ENCODE results near the gene PRXL2B. TPM values are rescaled to one million over a fixed set of nuclear protein-coding genes. Genes with fewer than 3 reads are reported as not detected.

PRXL2B gene
- total RNA-seq, 1 experiment from 2014 or later = 31.0 TPM

GRCh38 chr1:2595812-2596529 is 9.4 kb downstream of the PRXL2B start:
- no peak for TF ChIP-seq CTCF (IDR thresholded peaks at IDR 0.05; ENCODE audit: unreplicated experiment)
- Mint-ChIP-seq H3K4me3 (ENCODE audit: low read depth, unreplicated experiment) (no peak overlapping the region), H3K27me3 (ENCODE audit: unreplicated experiment) (peaks cover 22% of the 10 kb centered on the region), H3K36me3 (ENCODE audit: insufficient read depth, unreplicated experiment) (peaks cover 12% of the 10 kb centered on the region), H3K27ac (ENCODE audit: unreplicated experiment) (no peak overlapping the region), H3K9me3 (ENCODE audit: low read depth, unreplicated experiment) (no peaks in the 10 kb centered on the region), H3K4me1 (ENCODE audit: low read depth, unreplicated experiment) (peaks cover 17% of the 10 kb centered on the region)
- intact Hi-C loops (cut with micrococcal nuclease; ENCODE audit: unreplicated experiment) = no loop called here
- no peak for DNase-seq
- CTCF ChIA-PET = no interaction called here
- BruUV-seq (replicated peaks) = no TSS peak

- Mint-ChIP-seq H3K27me3 (ENCODE audit: unreplicated experiment) (peaks cover 30% of the 10 kb centered on the region), H3K4me1 (ENCODE audit: low read depth, unreplicated experiment) (peaks cover 17% of the 10 kb centered on the region), H3K4me3 (ENCODE audit: low read depth, unreplicated experiment) (no peak overlapping the region), H3K9me3 (ENCODE audit: low read depth, unreplicated experiment) (no peaks in the 10 kb centered on the region), H3K36me3 (ENCODE audit: insufficient read depth, unreplicated experiment) (peaks cover 10% of the 10 kb centered on the region), H3K27ac (ENCODE audit: unreplicated experiment) (no peak overlapping the region)
- no peak for DNase-seq
- BruUV-seq (replicated peaks) = no TSS peak
- TF ChIP-seq CTCF (IDR thresholded peaks at IDR 0.05; ENCODE audit: unreplicated experiment) = no peak
- intact Hi-C loops (cut with micrococcal nuclease; ENCODE audit: unreplicated experiment) = no loop called here
- CTCF ChIA-PET = no interaction called here
Measured at GRCh38 chr1:2596530-2597333, 10.2 kb downstream of the PRXL2B start.

- H3K9me3 Mint-ChIP-seq (ENCODE audit: low read depth, unreplicated experiment) = no peaks in the 10 kb centered on the region
- no peak overlapping the region for H3K4me3 Mint-ChIP-seq (ENCODE audit: low read depth, unreplicated experiment)
- intact Hi-C loops (cut with micrococcal nuclease; ENCODE audit: unreplicated experiment) = no loop called here
- CTCF ChIA-PET = no interaction called here
- no peak overlapping the region for H3K27ac Mint-ChIP-seq (ENCODE audit: unreplicated experiment)
- DNase-seq = no peak
- H3K27me3 Mint-ChIP-seq (ENCODE audit: unreplicated experiment) = peaks cover 39% of the 10 kb centered on the region
- no peak for TF ChIP-seq CTCF (IDR thresholded peaks at IDR 0.05; ENCODE audit: unreplicated experiment)
- no TSS peak for BruUV-seq (replicated peaks)
- H3K36me3 Mint-ChIP-seq (ENCODE audit: insufficient read depth, unreplicated experiment) = peaks cover 4% of the 10 kb centered on the region
- peaks cover 14% of the 10 kb centered on the region for H3K4me1 Mint-ChIP-seq (ENCODE audit: low read depth, unreplicated experiment)
Measured at GRCh38 chr1:2597441-2598328, 11.1 kb downstream of the PRXL2B start.

GRCh38 chr1:2598329-2598931 is 11.9 kb downstream of the PRXL2B start:
- Mint-ChIP-seq H3K4me1 (ENCODE audit: low read depth, unreplicated experiment) (peaks cover 9% of the 10 kb centered on the region), H3K4me3 (ENCODE audit: low read depth, unreplicated experiment) (no peak overlapping the region), H3K27ac (ENCODE audit: unreplicated experiment) (no peak overlapping the region), H3K9me3 (ENCODE audit: low read depth, unreplicated experiment) (no peaks in the 10 kb centered on the region), H3K36me3 (ENCODE audit: insufficient read depth, unreplicated experiment) (no peaks in the 10 kb centered on the region), H3K27me3 (ENCODE audit: unreplicated experiment) (peaks cover 46% of the 10 kb centered on the region)
- CTCF ChIA-PET = no interaction called here
- intact Hi-C loops (cut with micrococcal nuclease; ENCODE audit: unreplicated experiment) = no loop called here
- TF ChIP-seq CTCF (IDR thresholded peaks at IDR 0.05; ENCODE audit: unreplicated experiment) = no peak
- BruUV-seq (replicated peaks) = no TSS peak
- DNase-seq = no peak
